ENCODE results near the gene SLC7A8.
A peak's percentile ranks its signal among the peaks of the same experiment; 100 is the strongest.

SLC7A8 gene

DNA sequence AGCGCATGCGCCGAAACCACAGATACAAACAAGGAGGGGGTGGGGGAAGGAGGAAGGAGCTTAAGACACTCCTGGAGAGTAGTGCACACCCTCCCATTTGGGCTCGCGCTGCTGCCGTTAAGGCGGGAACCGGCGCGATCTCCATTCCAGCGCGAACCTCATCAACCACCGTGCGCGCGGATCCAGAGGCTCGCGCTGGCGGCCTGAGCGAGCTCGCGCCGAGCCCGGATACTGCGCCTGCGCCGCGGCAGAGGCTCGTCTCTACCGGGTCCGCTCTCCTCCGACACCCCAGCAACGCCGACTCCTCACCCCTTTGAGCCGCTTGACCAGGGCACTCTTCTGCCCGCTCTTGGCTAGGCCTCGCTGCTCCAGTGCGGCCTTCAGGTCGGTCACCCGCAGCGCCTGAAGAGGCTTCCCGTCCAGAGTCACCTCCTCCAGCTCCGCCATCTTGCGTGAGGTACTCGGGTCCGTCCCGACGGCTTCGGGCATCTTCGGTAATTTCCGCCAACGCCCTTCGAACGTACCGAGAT is 88.7 kb downstream of the SLC7A8 start, which contains the start of gene ACIN1:
ACIN1 (minus strand) TSS at position 471 of the 530 bp plus-strand sequence; CDS start at position 447, 24 bp downstream.
- peak; percentile 84 for DNase-seq (ENCODE audit: low spot score)

DNA sequence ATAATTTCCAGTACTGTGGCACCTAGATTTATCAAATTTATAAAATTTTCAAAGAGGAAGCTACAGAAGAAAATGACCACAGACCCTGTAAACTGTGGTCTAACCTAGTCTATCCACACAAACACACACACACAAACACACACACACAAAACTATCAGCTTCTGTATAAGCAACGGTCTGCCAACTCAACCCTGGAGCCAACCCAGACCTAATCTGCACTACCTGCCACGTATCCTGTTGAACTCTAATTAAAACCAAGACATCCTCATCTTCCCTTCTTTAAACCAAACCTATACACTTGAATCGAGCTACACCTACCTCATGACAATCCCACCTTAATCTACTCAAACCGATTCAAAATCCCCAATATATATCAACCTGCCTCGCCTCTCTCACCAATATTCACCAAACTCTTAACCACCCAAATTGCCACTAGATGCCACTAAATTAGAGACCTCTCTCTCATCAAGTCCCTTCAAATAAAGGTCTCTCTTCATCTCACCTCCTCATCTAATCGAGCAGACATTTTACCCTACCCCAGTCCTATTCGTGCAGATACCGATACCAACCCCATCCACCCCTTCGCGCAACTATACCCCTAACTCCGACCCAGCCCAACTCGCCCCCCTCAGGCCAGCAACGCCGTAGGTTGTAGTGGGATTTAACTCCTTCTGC is 89.3 kb downstream of the SLC7A8 start:
- DNase-seq (ENCODE audit: low spot score) = no peak

DNA sequence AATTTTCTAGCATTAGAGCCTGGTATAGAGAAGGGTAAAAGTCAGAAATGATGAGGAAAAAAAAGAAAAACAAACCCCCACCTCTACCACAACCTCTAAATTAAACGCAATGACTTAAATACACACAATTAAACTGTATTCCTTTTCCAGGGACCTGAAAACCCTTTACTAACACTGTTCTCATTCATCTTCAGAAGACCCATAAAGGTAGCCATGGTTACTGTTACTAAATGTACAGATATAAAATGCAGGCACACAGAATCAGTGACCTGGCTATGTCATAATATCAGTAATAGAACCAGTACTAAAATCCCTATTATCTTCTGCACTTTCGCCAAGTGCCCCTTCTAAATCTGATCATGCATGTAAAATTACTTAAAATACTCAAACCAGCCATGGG is 89.9 kb downstream of the SLC7A8 start:
- DNase-seq (ENCODE audit: low spot score) = no peak

DNA sequence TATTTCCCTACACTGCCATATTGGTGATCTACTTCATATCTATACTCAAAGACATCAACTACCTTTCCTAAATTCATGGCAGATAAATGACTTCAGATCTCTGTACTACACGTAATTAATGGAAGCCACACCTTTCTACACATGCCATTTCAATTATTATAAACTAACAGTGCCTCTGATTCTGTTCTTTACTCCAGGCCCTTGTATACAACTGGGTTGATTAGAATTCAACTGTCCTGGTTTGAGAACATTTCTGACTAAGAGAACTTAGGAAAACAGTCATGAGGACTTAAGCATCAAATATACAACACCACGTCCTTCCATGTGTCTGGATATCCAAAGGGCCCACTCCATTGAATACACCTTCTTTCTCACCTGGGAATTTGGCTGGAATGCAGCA is 90.4 kb downstream of the SLC7A8 start:
- no peak for DNase-seq (ENCODE audit: low spot score)

DNA sequence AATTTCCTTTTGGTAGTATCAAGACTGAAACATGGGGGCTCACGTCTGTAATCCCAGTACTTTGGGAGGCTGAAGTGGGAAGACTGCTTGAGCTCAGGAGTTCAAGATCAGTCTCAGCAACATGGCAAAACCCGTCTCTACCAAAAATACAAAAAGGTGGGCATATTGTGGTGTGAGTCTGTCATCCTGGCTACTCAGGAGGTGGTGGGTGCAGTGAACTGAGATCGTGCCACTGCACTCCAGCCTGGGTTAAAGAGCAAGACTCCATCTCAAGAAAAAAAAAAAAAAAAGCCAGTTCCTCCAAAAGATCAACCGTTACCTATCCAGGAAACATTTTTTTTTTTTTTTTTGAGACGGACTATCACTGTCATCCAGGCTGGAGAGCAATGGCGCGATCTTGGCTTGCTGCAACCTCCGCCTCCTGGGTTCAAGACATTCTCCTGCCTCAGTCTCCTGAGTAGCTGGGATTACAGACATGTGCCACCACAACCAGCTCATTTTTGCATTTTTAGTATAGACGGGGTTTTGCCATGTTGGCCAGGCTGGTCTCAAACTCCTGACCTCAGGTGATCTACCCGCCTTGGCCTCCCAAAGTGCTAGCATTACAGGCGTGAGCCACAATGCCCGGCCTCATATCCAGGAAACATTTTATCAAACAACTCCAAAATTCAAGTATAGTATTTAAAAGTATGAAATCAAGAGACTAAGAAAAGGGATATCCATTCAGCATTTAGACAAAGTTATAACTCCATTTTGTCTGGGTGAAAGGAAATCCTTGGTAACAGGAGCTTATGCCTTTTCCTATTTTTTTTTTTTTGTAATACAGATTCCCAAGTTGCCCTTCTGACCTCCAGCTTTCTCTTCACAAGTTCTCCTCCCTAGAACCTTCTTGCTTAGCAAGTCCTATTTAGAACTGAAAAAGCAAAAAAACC is 91.9 kb downstream of the SLC7A8 start:
- DNase-seq (ENCODE audit: low spot score) = no peak

DNA sequence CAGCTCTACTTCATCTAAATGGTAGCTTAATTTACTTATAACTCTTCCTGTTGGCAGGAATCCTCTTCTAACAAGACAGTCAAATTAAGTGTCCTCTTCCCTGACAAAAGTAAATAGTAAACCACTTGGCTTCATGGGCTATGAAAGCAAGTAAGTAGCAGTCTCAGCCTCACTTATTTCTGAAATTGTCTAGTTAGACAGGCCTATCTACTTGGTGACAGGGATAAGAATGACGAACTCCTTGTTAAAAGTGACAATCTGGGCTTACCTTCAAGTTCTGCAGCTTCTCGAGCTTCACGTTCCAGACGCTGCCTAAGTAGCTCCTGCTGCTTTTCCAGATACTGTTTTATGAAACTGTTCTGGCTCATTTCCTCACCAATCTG is 93.2 kb downstream of the SLC7A8 start:
- no peak for DNase-seq (ENCODE audit: low spot score)

DNA sequence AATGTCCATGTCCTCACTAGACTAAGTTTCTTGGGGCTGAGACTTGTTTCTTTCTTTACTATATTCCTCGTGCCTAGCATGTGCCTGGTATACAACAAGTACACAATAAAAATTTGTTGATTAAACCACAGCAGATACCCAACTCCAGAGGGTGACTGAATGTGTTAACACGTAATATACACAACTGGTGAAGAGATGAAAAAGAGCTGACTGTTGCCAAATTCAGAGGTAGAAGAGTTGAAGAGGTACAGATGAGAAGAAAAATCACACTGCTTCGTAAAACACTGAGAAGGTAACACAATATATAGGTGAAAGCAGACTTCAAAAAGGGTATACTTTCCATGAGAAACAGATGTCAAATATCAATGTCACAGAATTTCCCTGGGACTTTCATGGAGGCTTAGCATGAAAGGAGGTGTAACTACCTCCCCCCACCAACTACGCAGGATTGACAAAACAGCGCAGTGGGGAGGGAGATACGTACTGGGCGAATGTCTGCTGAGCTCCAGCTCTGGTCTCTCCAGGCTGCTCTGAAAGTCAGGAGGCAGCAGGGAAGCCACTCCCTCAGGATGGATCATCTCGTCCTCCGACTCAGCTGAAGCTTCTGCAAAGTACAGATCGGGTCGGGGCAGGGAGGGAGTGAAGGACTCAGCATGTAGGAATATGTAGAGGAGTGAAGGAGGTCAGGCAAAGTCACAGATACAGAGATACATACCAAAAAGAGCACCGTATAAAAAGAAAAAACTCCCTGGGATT is 93.8 kb downstream of the SLC7A8 start:
- DNase-seq (ENCODE audit: low spot score) = no peak

DNA sequence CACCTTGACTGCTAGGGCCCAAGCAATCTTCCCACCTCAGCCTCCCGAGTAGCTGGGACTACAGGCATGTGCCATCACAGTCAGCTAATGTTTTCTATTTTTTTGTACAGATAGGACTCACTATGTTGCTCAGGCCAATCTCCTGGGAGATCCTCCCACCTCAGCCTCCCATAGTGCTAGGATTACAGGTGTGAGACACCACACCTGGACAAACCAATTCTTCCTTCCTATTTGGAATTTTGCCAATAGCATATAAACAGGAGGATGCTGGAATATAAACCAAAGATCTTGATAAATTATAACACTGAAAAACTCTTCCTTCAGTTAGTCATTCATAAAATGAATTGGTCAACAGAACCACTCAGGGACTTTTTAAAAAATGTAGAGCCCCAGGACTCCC is 96.9 kb downstream of the SLC7A8 start:
- no peak for DNase-seq (ENCODE audit: low spot score)

DNA sequence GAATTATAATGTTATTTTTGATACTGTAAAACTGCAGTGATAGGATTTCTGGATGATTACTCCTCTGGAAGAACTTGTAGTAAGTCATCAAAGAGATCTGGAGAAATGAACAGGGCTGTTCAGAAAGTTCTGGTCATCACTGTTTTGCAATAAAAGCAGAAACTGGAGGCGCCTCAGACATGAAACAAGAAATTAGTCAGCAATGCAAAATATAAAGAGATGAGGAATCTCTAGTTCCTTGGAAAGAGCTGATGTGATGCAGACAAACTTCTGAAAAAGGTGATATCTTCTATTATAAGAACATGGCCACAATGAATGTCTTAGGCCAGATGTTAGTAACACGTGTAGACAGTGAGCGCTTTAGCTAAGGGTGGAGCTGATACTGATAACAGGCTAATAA is 98.0 kb downstream of the SLC7A8 start:
- DNase-seq (ENCODE audit: low spot score) = no peak

DNA sequence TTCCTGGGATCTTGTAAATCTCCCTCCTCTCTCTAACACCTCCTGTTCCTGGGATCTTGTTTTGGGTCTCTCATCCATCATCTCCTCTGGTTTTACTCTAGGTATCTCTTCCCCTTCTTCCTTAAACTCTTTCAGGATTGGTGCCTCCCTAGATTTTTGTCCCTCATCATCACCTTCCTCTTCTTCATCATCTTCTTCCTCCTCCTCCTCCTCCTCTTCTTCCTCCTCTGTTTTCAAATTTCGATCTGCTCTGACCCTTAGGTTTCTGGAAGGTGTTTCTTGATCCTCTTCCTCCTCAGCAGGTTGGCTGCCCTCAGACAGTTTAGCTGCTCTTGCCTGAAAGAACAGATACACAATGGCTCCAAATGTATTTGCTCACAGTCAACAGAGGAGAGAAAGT is 103.0 kb downstream of the SLC7A8 start:
- no peak for DNase-seq (ENCODE audit: low spot score)

DNA sequence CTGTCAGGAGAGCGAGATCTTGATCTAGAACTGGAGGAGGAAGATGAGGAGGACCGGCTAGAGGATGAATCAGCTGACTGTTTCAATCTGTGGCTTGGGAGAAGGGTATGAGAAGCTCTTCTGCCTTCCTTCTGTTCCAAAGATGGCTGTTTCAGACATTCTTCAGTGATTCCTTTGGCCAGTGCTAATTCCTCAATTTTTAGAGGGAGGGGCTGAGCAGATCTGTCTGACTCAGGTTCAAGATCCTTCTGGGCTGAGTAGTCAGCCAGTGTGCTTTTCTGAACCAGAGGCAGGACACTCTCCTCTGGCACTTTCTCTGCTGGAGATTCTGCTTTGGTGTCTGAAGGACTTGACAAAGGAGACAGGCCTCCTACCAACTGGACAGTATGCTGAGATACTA is 103.7 kb downstream of the SLC7A8 start:
- DNase-seq (ENCODE audit: low spot score) = no peak

DNA sequence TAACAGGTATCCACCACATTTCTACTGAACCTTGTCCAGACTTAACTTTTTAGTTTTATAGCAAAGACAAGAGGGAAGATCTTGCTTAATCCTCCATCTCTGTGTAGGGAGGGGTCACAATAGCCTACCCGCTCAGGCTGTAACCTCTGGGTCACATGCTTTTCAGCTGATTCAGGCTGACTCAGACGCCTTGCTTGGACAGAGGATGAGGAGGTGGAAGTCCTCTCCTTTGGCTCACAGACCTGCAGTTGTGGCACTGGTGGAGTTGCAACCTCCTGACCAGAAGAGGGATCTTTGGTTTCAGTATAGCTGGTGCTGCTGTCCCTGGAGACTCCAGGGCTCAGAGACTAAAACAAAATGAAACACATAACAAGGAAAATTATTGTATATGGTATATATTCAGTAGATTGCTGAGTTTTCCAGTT is 104.8 kb downstream of the SLC7A8 start:
- DNase-seq (ENCODE audit: low spot score) = peak; percentile 62

DNA sequence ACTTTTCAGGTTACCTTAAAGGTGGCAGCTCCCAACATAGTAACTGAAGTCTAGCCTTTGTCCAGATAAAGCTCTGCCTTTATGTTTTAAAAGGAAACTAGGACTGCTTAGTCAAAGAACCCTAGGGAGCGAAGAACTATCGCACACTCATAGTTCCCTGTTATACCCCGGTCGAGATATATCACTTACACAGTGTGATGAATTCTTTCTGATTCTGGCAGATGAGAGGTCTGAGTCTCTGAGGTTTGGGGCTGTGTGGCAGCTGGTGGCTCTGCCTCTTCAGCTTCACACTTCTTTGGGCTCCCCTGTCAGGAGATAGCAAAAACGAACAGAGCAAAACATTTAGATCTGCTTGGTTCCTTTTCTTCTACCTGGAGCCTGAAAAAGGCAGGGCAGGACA is 105.5 kb downstream of the SLC7A8 start:
- no peak for DNase-seq (ENCODE audit: low spot score)

DNA sequence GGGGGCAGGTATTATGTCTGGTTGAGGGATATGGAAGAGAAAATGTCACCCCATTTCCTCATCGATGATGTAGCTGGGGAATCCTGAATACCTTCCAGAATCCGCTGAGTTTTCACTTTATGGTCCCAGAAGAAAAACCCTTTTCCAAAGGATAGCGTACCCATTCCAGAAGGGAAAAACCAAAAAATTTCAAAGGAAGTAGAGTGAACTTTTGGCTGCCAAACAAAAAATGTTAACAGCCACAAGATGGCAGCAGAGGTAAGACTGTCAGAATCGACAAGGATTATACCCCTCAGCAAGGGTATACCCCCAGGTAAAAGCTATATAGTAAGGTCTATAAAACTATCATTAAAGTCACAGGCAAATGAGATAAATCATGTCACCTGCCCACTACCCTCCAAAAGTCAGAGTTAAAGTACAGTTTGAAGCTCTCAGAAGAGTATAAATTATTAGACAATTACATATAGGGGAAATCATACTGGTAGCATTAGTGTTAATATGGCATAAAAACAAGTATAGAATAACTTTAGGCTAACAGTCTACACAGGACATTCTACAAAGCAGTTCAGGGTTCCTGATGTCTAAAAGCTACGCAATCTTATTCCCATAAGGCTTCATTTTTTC is 106.6 kb downstream of the SLC7A8 start:
- no peak for DNase-seq (ENCODE audit: low spot score)

Measured in LoVo (cell line).